HG03045 (cell line): ENCODE measurements around the gene C1GALT1.
"Not testable (repeated sequence)": the region's sequence is repeated elsewhere in the genome, so short reads cannot be mapped to it uniquely, and the experiment has no call there.

ENCODE experiments used
- ATAC-seq: cut with Tn5 transposase; IDR thresholded peaks from one replicate; pipeline ENCODE4 v1.9.1; 2021; ENCODE audit warnings: mild to moderate bottlenecking, moderate library complexity; ENCODE audit not compliant: unreplicated experiment

The C1GALT1 gene

DNA sequence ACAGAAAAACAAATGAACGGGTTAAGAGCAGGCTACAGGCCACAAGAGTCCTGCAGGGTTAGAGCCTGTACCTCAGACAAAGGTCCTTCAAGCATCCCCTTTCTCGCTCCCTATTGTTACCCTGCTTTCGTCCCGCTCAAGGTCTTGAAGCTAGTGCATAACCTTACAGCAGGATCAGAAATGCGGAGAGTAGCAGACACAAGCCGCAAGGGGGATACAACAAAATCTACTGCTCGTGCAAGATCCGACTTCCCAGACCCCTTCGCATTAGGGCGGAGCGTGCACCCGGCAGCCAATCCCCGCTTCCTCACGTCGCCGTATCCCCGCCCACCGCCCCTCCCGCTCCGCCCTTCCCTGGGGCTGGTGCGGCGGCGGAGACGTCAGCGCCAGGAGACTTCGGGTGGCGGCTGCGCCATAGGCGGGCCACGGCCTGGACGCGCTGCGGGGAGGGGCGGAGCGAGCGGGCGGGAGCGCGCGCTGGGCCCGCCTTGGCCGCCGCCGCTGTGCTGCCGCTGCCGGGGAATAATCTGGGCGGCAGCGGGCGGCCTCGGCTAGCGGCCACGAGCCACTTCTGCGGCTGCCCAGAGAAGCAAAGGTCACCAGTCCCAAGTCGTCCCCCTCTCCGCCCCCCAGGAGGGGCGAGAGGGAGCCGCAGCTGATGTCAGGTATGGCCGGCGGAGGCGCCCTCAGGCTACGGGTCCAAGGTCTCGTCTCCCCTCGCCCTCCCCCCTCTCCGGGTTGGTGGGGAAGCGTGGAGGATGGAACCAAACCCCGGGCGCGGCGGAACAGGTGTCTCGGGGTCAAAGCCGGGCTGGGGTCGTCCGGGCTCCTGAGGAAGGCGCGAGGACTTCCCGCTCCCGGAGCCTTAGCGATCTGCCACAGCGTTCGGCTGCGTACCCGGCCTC is at the start of gene C1GALT1:
C1GALT1 (plus strand) TSS at position 389 of the 905 bp plus-strand sequence. CDS start 51,776 bp downstream, outside the sequence.
- ATAC-seq = peak; percentile 89

DNA sequence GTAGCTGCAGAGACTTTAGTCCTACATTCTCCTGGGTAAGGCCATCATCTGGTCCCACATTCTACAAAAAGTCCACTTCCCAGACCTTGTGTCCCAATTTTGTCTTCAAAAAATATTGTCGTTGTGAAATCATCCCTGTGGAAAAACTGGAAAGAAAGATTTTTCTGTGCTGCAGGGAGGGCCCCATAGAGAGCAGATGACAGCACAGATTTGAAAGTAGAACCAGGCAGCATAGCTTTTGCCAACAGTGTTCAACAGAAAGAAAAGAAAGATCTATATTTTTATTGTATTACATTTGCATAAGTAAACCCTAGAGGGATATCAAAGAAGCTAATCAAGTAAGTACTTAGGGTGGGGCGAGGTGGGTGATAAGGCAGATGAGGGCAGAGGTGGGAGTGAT is 48.3 kb upstream of the C1GALT1 start:
- no peak for ATAC-seq

DNA sequence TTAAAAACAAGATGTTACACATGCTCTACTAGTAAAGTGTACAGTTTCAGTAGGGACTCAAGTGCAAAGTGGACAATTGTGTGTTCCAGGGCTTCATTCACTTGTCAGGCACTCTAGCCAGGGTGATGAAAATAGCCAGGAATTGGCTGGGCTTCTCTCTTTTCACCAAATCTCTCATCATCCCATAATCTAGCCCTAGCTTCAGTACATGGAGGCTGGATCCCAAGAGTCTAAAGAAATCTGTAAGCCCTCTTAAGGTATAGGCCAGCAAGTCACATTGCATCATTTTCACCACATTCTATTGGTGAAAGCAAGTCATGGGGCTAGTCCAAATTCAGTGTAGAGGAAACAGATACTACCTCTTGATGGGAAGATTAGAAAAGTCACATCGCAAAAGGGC is 47.3 kb upstream of the C1GALT1 start:
- ATAC-seq = no peak

DNA sequence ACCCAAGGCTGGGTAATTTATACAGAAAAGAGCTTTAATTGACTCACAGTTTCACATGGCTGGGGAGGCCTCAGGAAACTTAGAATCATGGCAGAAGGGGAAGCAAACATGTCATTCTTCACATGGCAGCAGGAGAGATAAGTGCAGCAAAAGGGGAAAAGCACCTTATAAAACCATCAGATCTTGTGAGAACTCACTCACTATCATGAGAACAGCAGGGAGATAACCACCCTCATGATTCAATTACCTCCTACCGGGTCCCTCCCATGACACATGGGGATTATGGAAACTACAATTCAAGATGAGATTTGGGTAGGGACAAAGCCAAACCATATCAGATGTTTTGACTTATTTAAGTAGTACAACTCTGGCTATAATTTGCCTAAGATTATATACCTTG is 46.4 kb upstream of the C1GALT1 start:
- not testable (repeated sequence) for ATAC-seq

DNA sequence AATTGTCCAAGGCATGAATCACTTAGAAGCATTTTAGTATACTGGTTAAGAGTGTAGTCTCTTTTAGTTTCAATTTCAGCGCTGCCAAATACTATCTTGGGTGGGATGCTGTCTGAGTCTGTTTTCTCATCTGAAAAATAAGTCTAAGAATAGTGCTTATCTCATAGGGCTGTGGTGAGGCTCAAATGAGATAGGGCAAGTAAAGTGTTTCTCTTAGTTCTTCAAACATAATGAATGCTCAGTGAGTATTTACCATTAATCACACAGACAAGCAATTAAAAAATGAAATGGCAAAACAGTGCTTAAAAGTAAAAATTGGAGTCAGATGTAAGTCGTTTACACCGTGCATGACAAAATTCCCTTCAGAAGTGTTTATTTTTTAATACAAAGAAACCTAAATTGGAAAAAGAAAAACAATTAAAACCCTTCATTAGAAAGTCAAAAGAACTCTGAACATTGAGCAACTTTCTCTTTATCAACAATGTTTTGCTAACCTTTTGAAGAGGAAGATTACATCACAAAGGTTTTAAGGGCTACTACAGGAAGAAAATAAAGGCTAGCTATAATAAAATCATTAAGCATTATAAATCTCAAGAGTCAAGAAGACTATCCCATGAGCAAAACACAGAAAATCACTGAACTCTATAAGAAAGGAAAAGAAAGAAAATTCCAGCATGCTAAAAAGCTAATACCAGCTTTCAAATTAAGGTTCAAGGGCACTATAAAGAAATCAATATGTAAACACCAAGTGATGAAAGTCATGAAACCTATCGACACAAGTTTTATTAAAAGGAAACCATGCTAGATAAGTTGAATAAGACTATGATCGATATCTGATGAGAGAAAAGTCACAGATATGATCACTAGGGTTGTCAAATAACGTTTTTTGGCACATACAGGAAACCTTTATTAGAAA is 45.6 kb upstream of the C1GALT1 start:
- no peak for ATAC-seq

DNA sequence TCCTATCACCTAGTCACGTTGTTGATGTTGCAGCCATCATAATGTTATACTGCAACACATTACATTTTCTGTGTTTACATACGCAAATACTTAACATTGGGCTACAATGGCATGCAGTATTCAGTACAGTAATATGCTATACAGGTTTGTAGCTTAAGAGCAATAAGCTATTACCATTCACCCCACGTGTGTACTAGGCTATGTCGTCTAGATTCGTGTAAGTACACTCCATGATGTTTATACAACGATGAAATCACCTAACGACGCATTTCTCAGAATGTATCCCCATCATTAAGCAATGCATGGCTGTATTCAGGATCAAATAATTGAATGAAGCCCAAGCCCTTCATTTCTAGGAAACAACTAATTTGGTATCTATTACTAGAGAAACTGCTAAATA is 43.4 kb upstream of the C1GALT1 start:
- ATAC-seq = no peak

DNA sequence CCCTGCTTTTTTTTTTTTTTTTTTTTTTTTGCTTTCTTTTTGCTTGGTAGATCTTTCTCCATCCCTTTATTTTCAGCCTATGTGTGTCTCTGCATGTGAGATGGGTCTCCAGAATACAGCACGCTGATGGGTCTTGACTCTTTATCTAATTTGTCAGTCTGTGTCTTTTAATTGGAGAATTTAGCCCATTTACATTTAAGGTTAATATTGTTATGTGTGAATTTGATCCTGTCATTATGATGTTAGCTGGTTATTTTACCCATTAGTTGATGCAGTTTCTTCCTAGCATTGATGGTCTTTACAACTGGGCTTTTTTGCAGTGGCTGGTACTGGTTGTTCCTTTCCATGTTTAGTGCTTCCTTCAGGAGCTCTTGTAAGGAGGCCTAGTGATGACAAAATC is 38.9 kb upstream of the C1GALT1 start:
- not testable (repeated sequence) for ATAC-seq

DNA sequence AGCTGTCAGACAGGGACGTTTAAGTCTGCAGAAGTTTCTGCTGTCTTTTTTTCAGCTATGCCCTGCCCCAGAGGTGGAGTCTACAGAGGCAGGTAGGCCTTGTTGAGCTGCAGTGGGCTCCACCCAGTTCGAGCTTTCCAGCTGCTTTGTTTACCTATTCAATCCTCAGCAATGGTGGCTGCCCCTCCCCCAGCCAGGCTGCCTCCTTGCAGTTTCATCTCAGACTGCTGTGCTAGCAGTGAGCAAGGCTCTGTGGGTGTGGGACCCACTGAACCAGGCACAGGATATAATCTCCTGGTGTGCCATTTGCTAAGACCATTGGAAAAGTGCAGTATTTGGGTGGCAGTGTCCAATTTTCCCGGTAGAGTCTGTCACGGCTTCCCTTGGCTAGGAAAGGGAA is 37.2 kb upstream of the C1GALT1 start:
- ATAC-seq = not testable (repeated sequence)

DNA sequence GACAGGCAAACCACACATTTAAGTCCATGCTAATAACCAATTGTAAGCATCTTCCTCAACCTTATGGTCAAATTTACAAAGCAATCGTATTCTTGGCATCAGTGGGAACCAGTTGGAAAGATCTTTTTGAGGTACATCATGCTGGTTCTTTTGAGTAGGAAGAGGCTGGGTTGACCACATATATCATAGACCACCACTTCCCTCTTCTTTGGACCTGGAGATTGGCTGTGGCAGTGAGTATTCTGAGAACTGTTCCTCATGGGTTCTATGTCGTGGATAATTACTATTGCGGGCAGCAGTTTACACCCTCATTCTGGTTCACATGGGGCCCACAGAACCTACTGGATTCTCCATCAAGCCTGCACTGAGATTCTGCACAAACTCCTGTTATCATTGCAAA is 35.5 kb upstream of the C1GALT1 start:
- ATAC-seq = no peak

DNA sequence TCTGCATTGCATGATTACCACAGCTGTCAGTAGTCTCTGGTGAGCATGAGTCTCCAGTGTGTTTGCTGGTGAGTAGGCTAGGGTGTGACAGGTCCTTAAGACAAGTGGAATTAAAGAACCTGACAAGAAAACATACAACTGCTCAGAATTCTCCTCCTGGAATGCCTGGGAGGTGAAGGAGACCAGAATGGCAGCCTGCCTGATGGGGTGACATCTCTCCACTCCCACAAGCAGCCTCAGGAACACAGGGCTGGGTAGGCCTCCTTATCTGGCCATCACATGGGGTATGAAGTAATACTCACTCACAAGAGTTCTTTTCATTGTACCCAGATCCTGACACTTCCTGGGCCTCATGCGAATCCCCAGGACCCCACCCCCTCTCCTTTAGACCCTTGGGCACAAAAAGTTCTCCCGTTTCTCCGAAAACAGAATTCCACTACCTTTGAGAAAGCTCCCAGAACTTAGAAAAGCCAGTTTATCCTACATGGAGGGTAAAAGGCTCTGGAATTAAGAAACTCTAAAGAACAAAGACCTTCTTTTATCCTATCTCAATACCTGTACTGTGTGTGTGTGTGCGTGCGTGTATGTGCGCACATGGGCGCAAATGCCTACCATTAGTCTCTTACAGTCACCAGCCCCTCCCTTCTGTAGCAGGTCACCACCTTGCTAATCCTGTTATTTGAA is 33.4 kb upstream of the C1GALT1 start:
- no peak for ATAC-seq

DNA sequence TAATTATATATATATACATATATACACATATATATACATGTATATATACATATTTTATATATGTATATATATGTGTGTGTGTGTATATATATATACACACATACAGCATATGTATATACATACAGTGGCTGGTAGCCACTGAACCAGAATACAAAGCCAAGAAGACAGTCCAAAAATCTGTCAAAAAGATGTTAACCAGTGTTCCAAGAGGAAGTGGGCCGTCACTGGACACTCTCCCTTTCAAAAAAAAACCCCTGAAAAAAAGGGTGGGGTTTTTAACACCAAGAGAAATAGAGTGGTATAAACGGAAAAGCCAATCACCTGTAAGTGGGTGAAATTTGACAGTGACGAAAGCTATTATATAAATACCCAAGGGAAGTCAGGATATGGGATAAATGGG is 31.1 kb upstream of the C1GALT1 start:
- ATAC-seq = no peak

DNA sequence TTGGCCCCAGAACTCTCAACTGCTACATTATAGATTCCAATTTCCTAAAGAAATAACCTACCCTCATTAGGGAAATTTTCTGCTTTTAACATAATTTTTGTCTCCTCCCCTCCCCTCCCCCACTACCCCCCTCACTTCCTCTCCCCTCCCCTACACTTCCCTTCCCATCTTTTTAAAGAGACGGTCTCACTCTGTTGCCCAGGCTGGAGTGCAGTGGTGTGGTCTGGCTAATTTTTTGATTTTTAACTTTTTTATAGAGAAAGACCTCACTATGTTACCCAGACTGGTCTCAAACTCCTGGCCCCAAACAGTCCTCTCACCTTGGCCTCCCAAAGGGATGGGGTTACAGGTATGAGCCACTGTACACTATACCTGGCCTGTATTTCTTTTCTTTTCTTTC is 30.5 kb upstream of the C1GALT1 start:
- ATAC-seq = no peak

DNA sequence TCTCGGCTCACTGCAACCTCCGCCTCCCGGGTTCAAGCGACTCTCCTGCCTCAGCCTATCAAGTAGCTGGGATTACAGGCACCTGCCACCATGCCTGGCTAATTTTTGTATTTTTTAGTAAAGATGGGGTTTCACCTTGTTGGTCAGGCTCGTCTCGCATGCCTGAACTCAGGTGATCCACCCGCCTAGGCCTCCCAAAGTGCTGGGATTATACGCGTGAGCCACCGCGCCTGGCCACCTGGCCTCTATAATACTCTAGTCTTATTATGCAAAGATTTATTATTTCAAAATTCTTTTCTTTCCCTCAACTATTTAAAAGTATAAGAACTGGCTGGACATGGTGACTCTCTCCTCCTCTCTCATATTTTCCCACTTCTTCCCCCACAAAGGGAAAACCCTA is 30.0 kb upstream of the C1GALT1 start:
- no peak for ATAC-seq

DNA sequence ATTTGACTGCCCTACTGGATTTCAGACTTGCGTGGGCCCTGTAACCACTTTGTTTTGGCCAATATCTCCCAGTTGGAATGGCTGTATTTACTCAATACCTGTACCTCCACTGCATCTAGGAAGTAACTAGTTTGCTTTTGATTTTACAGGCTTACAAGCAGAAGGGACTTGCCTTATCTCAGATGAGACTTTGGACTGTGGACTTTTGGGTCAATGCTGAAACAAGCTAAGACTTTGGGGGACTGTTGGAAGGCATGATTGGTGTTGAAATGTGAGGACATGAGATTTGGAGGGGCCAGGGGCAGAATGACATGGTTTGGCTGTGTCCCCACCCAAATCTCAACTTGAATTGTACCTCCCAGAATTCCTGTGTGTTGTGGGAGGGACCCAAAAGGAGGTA is 28.0 kb upstream of the C1GALT1 start:
- ATAC-seq = not testable (repeated sequence)

DNA sequence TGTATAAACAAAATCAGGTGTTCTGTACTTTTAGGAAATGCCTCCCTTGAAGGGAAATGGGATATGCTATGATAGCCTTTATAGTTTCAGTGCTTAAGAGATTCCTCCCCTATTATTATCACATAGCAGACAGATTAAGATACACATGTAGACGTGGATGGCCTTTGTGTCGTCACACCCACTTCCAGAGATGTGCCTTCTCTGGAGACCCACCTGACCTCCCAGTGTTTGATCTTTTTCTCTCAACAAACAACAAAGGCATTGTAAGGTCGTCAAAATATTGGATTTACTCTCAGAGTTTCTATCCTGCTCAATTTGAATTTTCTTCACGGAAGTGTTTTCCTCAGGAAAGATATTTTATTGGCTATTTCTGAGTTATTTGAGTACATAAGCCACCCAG is 25.7 kb upstream of the C1GALT1 start:
- ATAC-seq = no peak

DNA sequence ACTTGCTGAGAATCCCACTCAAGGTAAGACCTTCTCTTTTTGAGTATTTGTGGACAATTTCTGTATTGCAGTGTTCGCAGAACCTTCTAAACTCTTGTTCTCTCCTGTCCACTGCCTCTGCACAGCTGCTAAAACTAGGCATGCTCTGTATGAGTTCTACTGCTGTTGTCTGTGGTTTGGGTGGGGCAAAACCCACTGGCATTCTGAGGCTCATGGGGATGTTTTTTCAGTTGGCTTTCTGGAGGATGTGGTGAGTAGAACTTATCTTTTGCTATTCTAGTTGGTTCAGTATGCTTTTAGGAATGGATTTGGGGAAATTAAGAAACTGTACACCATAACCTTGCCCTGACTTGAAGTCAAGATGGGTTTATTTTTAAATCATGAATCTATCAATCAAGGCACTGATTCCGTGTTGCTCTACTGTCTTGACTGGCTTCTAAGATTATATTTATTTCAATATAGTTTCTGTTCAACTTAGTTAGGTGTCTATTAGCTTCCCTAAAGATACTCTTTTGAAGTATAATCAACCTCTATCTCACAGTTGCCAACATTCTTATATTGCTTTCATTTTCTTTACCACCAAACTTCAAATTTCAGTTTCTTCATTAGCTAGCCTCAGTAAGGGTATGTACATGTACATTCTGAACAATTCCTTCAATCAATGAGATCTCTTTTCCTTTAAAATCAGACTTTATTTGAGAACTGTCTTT is 25.0 kb upstream of the C1GALT1 start:
- peak; percentile 89 for ATAC-seq

DNA sequence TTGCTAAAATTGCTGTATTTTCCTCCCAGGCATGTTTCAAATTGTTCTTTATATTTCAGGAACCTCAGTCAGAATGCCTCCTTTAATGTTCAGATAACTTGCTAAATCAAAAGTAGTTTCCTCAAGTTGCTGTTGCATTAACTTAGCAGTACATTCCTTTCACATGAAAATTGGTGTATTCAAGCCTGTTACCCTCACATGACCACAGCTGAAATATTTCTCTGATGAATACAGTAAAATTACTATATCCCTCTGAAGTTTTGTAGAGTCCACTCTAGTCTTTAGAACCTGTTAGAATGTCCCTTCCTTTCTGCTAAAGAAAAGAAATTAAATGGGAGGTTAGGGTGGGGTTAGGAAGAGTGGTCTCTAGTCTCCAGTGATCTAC is 24.5 kb upstream of the C1GALT1 start:
- peak; percentile 16 for ATAC-seq

DNA sequence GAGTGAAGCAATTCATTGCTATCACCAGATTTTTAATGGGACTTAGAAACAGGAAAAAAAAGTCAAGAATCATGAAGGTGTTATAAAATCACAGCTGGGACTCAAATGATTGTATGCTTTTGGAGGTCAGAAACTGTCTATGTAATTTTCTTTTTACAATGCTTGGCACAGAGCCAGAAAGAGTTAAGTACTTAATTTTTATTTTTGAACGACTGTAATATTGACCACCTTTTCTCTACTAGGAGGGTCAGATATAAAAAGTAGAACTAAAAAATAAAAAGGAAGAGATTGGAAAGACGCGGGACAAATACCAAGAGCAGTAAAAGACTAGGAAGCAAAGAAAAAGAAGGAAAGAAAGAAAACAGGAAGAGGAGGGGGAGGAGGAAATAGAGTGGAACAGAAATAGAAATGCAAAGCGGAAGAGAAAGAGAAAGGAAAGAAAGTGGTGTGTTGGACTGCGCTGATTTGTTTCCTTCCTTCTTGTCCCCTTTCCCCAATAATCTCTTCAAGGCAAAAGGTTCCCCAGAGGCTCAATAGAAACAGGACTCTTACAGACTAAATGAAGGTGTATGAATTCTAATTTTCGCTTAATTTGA is 23.2 kb upstream of the C1GALT1 start:
- no peak for ATAC-seq

DNA sequence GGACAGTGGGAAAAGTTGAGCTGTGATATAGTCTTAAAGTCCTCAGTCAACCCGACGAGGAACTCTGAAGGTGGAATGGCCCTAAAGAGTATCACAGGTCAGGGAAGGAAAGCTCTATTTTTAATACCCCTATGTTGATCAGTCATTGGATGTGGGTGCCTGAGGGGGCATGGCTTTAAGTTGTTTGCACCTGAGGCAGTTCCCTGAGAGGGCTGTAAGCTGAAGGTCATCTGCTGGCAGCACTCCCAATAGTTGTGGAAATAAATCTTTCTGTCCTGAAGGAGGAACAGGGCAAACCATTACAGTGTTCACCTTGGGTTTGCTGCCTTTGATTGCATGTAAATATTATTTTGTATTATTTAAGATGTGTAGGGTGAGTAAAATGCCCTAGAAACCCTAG is 17.8 kb upstream of the C1GALT1 start:
- no peak for ATAC-seq

DNA sequence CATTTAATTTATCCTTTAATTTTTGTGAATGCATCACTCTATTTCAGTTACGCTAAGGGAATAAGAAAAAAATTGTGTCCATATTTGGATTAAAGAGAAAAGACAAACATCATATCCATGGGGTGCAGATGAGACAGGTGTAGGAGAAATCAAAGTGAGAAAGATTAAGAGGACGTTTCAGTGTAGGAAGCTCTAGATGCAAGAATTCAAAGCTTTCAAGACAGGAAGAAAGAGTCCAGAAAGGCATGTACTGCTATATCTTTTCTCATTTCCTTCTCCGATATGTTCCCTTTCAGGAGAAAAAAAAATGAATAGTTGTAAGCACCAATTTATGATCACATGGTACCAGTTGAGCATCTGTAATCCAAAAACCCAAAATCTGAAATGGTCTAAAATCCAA is 17.0 kb upstream of the C1GALT1 start:
- no peak for ATAC-seq
